Measurements from ENCODE around the gene NPW.

Gene NPW

GRCh38 chr16:2042986-2043666 is 23.5 kb downstream of the NPW start:
- DNase-seq (ENCODE audit: low read depth) = no peak
- no peak for TF ChIP-seq POLR2A (IDR thresholded peaks at IDR 0.05; ENCODE audit: extremely low read depth, insufficient read length)
- no peak for TF ChIP-seq MYC (IDR thresholded peaks at IDR 0.05; ENCODE audit: low read depth, low read length)
- TF ChIP-seq, protein P1, sequence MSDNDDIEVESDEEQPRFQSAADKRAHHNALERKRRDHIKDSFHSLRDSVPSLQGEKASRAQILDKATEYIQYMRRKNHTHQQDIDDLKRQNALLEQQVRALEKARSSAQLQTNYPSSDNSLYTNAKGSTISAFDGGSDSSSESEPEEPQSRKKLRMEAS (IDR thresholded peaks at IDR 0.05; ENCODE audit: low read depth, low read length) = no peak
- TF ChIP-seq, protein P2, sequence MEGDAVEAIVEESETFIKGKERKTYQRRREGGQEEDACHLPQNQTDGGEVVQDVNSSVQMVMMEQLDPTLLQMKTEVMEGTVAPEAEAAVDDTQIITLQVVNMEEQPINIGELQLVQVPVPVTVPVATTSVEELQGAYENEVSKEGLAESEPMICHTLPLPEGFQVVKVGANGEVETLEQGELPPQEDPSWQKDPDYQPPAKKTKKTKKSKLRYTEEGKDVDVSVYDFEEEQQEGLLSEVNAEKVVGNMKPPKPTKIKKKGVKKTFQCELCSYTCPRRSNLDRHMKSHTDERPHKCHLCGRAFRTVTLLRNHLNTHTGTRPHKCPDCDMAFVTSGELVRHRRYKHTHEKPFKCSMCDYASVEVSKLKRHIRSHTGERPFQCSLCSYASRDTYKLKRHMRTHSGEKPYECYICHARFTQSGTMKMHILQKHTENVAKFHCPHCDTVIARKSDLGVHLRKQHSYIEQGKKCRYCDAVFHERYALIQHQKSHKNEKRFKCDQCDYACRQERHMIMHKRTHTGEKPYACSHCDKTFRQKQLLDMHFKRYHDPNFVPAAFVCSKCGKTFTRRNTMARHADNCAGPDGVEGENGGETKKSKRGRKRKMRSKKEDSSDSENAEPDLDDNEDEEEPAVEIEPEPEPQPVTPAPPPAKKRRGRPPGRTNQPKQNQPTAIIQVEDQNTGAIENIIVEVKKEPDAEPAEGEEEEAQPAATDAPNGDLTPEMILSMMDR (IDR thresholded peaks at IDR 0.05; ENCODE audit: low read depth, low read length) = no peak
- H3K4me3 ChIP-seq (ENCODE audit: low read depth, low read length) = no peak overlapping the region

GRCh38 chr16:2043667-2044451 is 24.3 kb downstream of the NPW start:
- TF ChIP-seq, protein P1 (IDR thresholded peaks at IDR 0.05; ENCODE audit: low read depth, low read length) = no peak
- TF ChIP-seq POLR2A (IDR thresholded peaks at IDR 0.05; ENCODE audit: extremely low read depth, insufficient read length) (no peak), MYC (IDR thresholded peaks at IDR 0.05; ENCODE audit: low read depth, low read length) (no peak)
- TF ChIP-seq, protein P2 (IDR thresholded peaks at IDR 0.05; ENCODE audit: low read depth, low read length) = no peak
- H3K4me3 ChIP-seq (ENCODE audit: low read depth, low read length) = no peak overlapping the region
- DNase-seq (ENCODE audit: low read depth) = no peak

DNA sequence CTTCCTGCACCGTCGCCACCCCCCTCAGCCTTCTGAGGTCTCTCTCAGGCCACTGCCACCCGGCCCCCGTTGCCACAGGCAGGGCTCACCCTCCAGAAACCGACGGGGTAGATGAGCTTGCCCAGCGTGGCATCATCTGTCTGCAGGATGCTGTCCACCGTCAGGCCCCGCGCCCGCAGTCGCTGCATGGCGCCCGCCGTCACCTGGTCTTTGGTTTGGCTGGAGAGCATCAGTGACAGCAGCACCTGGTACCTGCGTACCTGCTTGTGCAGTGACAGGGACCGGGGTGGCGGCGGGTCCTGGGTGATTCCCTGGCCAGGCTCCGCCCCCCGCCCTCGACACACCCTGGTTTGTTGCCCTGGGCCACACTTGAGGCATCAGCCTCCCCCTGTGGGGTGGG is 25.0 kb downstream of the NPW start:
- TF ChIP-seq, protein P2 (IDR thresholded peaks at IDR 0.05; ENCODE audit: low read depth, low read length) = no peak
- no peak for DNase-seq (ENCODE audit: low read depth)
- H3K4me3 ChIP-seq (ENCODE audit: low read depth, low read length) = no peak overlapping the region

- TF ChIP-seq, protein P1 (IDR thresholded peaks at IDR 0.05; ENCODE audit: low read depth, low read length) = no peak
- TF ChIP-seq POLR2A (IDR thresholded peaks at IDR 0.05; ENCODE audit: extremely low read depth, insufficient read length) (no peak), MYC (IDR thresholded peaks at IDR 0.05; ENCODE audit: low read depth, low read length) (no peak)
- TF ChIP-seq, protein P2 (IDR thresholded peaks at IDR 0.05; ENCODE audit: low read depth, low read length) = no peak
- peak overlapping the region; percentile 80 for H3K4me3 ChIP-seq (ENCODE audit: low read depth, low read length)
- no peak for DNase-seq (ENCODE audit: low read depth)
Observed at GRCh38 chr16:2045965-2046892, 26.6 kb downstream of the NPW start.

DNA sequence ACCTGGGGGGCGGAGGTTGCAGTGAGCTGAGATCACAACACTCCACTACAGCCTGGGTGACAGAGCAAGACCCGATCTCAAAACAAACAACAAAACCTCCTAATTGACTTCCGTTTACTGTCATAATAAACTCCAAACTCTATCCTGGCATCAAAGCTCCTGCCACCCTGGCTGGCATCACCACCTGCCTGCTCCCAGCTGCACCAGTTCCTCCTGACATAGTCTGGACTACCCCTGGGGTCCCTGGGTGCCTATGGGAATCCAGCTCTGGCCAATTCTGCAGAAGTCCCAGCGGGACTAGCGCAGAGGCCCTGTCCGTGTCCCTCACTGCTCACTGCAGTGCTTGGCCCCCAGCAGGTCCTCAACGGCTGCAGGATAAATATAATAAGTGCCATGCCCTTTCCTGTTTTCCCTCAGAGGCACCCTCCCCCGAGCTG is 27.3 kb downstream of the NPW start:
- H3K4me3 ChIP-seq (ENCODE audit: low read depth, low read length) = peak overlapping the region; percentile 80
- TF ChIP-seq MYC (IDR thresholded peaks at IDR 0.05; ENCODE audit: low read depth, low read length) = no peak
- TF ChIP-seq, protein P1 (IDR thresholded peaks at IDR 0.05; ENCODE audit: low read depth, low read length) = no peak
- TF ChIP-seq, protein P2 (IDR thresholded peaks at IDR 0.05; ENCODE audit: low read depth, low read length) = no peak
- TF ChIP-seq POLR2A (IDR thresholded peaks at IDR 0.05; ENCODE audit: extremely low read depth, insufficient read length) = no peak
- no peak for DNase-seq (ENCODE audit: low read depth)

Measured in NB4 (cell line).